Neural crest cell (in vitro differentiated cells): ENCODE measurements around the gene C1orf35. TPM values are rescaled to one million over a fixed set of nuclear protein-coding genes. Genes with fewer than 3 reads are reported as not detected.
A peak's percentile ranks its signal among the peaks of the same experiment; 100 is the strongest.

Experiments used
- DNase-seq: peaks from one replicate; pipeline ENCODE4 v3.0.0; 2021; ENCODE audit warnings: low read depth, mixed read lengths, low spot score
- H3K27ac Mint-ChIP-seq: one replicate; pipeline ENCODE4 v1.8.0; 2021; ENCODE audit warnings: mild to moderate bottlenecking, mixed read lengths; ENCODE audit not compliant: unreplicated experiment
- H3K27me3 Mint-ChIP-seq: 2 replicates; pipeline ENCODE4 v1.8.0; 2021; ENCODE audit warnings: low read depth, mild to moderate bottlenecking, mixed read lengths
- H3K36me3 Mint-ChIP-seq: 2 replicates; pipeline ENCODE4 v1.8.0; 2021; ENCODE audit warnings: low read depth, mild to moderate bottlenecking, mixed read lengths
- H3K4me1 Mint-ChIP-seq: 2 replicates; pipeline ENCODE4 v1.8.0; 2021; ENCODE audit warnings: mixed read lengths
- H3K4me3 Mint-ChIP-seq: one replicate; pipeline ENCODE4 v1.8.0; 2021; ENCODE audit warnings: mild to moderate bottlenecking, mixed read lengths
- H3K9me3 Mint-ChIP-seq: 2 replicates; pipeline ENCODE4 v1.8.0; 2021; ENCODE audit warnings: mixed read lengths
- CTCF ChIP-seq: fragments of 200-600 bp; sonication (generic); conservative IDR thresholded peaks from 2 replicates; pipeline ENCODE4 v1.5.0; 2021; ENCODE audit warnings: antibody characterized with exemption, mild to moderate bottlenecking
- total RNA-seq: library from RNA; stranded (reverse); gene quantifications from 2 replicates; pipeline ENCODE4 v1.2.1, GENCODE V29; 2021

The C1orf35 gene
- total RNA-seq, 1 donor from 2014 or later = 29.7 TPM

GRCh38 chr1:228101994-228102790 is 933 bp downstream of the C1orf35 start:
- DNase-seq = peak; percentile 45
- peak overlapping the region; percentile 85 for H3K4me3 Mint-ChIP-seq
- H3K27me3 Mint-ChIP-seq = peaks cover 4% of the 10 kb centered on the region
- H3K27ac Mint-ChIP-seq = no peak overlapping the region
- peaks cover 21% of the 10 kb centered on the region for H3K4me1 Mint-ChIP-seq
- TF ChIP-seq CTCF = peak; percentile 49
- no peaks in the 10 kb centered on the region for H3K9me3 Mint-ChIP-seq
- peaks cover 10% of the 10 kb centered on the region for H3K36me3 Mint-ChIP-seq

- Mint-ChIP-seq H3K27ac (no peak overlapping the region), H3K9me3 (no peaks in the 10 kb centered on the region), H3K4me3 (peak overlapping the region; percentile 85), H3K4me1 (peaks cover 21% of the 10 kb centered on the region), H3K36me3 (peaks cover 11% of the 10 kb centered on the region), H3K27me3 (peaks cover 4% of the 10 kb centered on the region)
- no peak for TF ChIP-seq CTCF
- no peak for DNase-seq
These were observed 1.5 kb downstream of the C1orf35 start for GRCh38 chr1:228101614-228101993.

GRCh38 chr1:228100822-228101613 is 2.1 kb downstream of the C1orf35 start:
- H3K4me3 Mint-ChIP-seq = peak overlapping the region; percentile 85
- H3K27ac Mint-ChIP-seq = no peak overlapping the region
- no peaks in the 10 kb centered on the region for H3K9me3 Mint-ChIP-seq
- peaks cover 21% of the 10 kb centered on the region for H3K4me1 Mint-ChIP-seq
- peaks cover 4% of the 10 kb centered on the region for H3K27me3 Mint-ChIP-seq
- H3K36me3 Mint-ChIP-seq = peaks cover 15% of the 10 kb centered on the region
- no peak for TF ChIP-seq CTCF
- no peak for DNase-seq

GRCh38 chr1:228099331-228099732 is 3.8 kb downstream of the C1orf35 start:
- DNase-seq = no peak
- Mint-ChIP-seq H3K4me1 (peaks cover 17% of the 10 kb centered on the region), H3K27me3 (peaks cover 4% of the 10 kb centered on the region), H3K9me3 (peaks cover 11% of the 10 kb centered on the region), H3K36me3 (peaks cover 32% of the 10 kb centered on the region), H3K4me3 (peak overlapping the region; percentile 47), H3K27ac (no peak overlapping the region)
- TF ChIP-seq CTCF = no peak

GRCh38 chr1:228098323-228098931 is 4.7 kb downstream of the C1orf35 start:
- no peak for TF ChIP-seq CTCF
- Mint-ChIP-seq H3K4me1 (peaks cover 11% of the 10 kb centered on the region), H3K27me3 (peaks cover 4% of the 10 kb centered on the region), H3K36me3 (peaks cover 35% of the 10 kb centered on the region), H3K4me3 (peak overlapping the region; percentile 65), H3K27ac (no peak overlapping the region), H3K9me3 (peaks cover 11% of the 10 kb centered on the region)
- no peak for DNase-seq
